GM21390 (cell line): ENCODE results near the gene GRXCR1.
A peak's percentile ranks its signal among the peaks of the same experiment; 100 is the strongest.

Experiments used
- ATAC-seq: cut with Tn5 transposase; IDR thresholded peaks from one replicate; pipeline ENCODE4 v1.9.1; 2021; ENCODE audit not compliant: unreplicated experiment

The GRXCR1 gene

GRCh38 chr4:42892413-42892812 is at the start of gene GRXCR1:
GRXCR1 (plus strand) TSS chr4:42892713; CDS start chr4:42893267, 554 bp downstream.
- no peak for ATAC-seq

- no peak for ATAC-seq
These were observed 48.8 kb upstream of the GRXCR1 start for GRCh38 chr4:42843694-42844093.

- ATAC-seq = no peak
These were observed 48.0 kb upstream of the GRXCR1 start for GRCh38 chr4:42844422-42845070.

- no peak for ATAC-seq
These were observed 46.9 kb upstream of the GRXCR1 start for GRCh38 chr4:42845586-42845985.

DNA sequence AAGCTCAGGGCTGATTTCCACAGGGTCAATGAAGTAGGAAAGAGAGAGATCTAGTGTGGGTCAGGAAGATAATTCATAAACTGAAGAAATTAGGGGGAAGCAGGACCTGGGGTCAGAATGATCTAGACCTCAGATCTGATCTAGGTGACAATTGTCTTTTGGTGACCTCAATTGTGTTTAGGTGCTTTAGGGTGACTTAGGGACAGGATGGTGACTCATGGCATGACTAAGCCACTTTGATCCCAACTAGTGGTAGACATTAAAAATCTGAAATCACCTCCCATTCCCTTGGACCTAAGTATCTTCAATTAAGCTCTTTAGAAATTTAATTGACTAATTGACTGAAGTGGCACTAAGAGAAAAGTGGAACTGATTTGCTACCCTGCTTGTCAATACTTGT is 36.7 kb upstream of the GRXCR1 start:
- ATAC-seq = no peak

GRCh38 chr4:42865572-42866189 is 26.8 kb upstream of the GRXCR1 start:
- peak; percentile 79 for ATAC-seq

DNA sequence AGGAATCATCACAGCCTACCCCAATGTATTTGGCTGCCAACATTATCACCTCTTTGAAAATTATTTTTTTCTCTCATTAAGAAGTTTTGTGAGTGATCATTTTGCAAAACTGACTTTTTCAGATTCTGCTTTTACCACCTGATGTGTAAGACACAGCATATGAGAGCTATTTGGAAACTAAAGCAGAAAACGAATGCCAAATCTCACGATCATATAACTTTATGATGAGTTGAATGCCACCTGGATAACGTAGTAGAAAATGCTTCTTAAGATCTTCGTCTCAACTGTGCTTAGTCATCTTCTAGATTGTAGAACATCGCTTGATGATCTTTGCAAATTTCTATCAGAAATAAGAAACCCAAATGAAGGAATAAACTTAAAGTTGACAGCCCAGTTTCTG is 21.3 kb upstream of the GRXCR1 start:
- no peak for ATAC-seq

DNA sequence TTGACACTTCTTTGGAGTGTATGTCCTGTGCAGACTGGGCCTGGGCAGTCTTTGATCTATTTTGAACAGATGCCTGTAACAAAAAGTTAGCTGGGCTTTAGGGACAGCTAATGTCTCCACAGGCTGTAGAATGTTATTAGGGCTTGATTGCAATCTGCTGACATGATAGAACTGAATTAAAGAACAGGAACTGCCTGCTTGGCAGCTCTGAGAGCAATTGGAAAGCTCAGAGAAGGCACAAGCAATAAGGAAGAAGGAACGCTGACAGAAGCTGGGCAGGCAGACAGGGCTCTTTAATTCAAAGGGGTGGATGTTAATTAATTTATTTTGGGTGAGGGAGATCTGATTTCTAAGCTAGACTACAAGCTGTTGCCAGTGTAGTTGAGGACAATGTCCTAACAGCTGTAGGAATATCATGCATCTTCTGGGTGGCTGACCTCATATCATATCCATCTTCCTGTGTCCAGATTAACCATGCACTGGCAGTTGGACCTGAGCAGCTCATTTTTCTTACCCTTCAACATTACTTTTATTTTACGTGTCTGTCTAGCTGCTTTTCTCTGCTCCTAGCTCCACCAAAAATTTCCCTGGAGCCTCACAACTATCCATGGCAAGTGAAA is 20.7 kb upstream of the GRXCR1 start:
- no peak for ATAC-seq

- ATAC-seq = no peak
These were observed 13.7 kb upstream of the GRXCR1 start for GRCh38 chr4:42878863-42879262.

DNA sequence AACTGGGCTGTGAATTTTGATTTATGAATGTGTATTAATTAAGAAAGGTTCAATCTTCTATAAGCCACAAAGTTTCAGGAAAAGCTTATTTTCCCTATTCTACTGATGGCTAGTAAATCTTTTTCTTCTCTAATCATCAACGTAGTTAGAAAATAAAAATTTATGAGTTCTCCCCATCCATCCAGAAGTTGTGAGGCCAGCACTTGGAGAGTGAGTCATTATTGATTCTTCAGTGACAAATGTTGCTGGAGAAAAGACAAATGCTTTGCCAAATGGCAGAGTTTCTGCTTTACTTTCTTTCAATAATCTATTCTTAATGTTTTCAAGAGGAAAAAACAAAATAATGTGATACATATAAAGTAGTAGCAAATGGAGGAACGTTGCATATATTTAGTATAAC is 11.3 kb upstream of the GRXCR1 start:
- no peak for ATAC-seq

DNA sequence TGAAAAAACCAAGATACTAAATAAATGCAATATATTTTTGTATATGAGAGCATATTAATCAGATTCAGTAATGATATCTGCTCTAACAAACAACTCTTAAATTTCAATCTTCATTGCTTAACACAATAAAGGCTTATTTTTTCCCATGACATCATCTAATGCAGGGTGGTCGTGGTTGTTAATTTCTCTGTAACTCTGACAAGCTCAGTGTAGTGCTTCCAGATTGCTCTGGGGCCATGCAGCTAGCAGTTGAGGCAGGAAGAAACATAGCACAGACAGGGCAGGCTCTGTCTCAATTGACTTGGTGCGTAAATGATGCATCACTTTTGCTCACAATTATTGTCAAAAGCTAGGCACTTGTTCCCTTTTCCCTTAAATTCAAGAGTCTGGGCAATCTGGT is 869 bp upstream of the GRXCR1 start:
- no peak for ATAC-seq

DNA sequence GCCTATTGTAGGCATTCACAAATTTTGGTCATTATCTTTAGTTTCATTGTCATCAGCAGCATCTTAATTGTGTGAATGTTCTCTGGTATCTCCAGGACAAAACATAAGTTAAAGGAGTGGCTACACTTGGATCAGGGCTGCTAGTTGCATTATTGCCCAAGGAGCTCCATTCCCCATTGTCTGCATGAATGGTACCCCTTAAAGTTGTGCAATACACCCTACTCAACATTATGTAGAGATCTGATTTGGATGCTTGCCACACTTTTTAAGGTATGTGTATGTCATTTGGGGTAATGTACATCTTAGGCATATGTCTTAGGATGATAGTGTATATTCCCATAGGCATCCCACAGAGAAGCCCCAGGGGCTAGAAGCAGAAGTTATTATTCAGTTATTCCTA is 2.9 kb downstream of the GRXCR1 start:
- no peak for ATAC-seq

DNA sequence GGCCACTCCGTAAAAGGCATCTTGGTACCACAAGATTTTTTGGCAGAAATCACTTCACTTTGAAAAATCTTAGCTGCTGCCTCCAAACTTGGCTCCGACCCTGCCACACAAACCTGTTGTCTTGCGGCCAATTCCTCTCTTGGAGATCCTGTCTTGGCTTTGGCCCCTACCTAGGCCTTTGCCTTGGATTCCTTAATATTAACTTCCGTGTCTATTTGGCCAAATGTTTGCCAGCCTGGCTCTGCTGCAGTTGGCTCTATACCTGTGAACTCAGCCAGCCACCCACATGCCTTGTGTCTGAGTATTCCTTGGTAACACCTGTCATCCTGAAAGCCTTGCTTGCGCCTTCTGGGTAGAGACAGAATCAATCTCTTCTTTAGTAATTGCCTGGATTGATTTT is 12.5 kb downstream of the GRXCR1 start:
- ATAC-seq = no peak

DNA sequence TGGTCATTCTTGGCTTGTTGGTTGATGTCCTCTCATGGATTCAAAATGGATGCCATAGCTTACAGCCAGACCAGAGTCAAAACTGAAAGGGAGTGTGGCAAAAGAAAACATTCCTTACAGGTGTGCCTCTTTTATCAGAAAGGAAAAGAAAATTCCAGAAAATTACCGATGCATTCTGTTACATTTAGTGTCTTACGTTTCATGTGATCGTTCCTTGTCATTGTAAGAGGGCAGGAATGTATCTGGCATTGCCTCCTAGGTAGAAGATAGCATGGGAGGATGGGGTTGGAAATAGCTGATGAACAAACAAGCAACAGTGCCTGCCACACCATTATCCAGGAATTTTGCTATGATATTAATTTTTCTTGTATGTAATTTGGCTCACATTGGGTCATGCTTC is 13.1 kb downstream of the GRXCR1 start:
- ATAC-seq = no peak

GRCh38 chr4:42906341-42906740 is 13.8 kb downstream of the GRXCR1 start:
- ATAC-seq = no peak

DNA sequence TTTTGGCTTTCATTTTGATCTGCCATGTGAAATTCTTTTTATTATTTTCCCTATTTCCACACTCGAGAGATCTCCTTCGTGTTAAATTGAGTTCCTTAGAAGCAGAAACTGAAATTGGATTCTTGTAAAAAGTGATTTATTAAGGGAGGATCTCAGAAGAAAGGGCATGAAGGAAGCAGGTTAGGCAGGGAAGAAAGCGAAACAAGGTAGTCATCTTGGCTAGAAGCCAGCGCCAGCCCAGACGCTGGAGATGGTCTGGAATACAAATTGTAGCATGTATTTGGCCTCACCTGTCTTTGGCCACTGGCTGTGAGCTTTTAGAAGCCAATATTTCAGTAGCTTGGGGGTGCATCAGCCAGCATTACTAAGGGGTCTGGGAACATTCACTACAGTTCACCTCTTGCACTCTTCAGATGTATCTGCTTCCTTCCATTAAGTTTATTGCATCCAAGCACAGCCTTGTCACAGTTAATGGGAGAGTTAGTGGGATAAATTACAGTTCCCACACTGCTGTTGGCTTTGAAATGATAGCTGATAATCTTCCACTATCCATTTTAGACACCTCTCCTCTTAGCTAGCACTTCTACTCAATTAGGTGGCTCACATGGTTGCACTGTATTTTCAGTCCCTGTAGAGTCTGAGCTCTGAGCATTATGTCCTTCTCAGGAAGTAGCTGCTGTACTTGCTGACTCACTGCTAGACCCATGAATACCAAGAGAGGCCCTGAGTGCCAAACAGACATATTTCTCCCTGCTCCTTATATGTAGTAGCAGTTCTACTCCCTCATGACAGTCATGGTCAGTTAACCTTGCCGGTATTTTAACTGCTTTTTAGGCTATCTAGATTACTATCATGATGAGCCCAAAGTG is 14.6 kb downstream of the GRXCR1 start:
- ATAC-seq = no peak

- ATAC-seq = no peak
These were observed 17.9 kb downstream of the GRXCR1 start for GRCh38 chr4:42910459-42910858.

- no peak for ATAC-seq
These were observed 22.4 kb downstream of the GRXCR1 start for GRCh38 chr4:42914937-42915336.

- no peak for ATAC-seq
These were observed 23.0 kb downstream of the GRXCR1 start for GRCh38 chr4:42915484-42915883.

DNA sequence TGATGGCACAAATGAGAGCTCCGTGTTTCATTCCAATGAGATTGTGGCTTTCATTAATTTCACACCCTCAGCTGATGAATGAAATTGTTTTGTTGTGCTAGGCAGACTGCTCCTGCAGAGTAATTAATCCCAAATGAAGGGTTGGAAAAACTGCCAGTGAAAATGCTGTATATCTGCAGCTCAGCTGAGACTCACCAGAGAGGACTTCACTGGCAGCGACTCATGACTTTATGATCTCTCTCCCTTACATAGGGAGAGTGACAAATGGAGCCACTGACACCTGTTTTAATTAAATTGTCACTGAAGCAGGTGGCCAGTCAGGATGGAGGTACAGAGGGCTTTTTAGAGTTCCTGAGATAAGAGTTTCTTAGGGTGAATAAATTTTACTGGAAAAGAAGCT is 24.8 kb downstream of the GRXCR1 start:
- no peak for ATAC-seq

DNA sequence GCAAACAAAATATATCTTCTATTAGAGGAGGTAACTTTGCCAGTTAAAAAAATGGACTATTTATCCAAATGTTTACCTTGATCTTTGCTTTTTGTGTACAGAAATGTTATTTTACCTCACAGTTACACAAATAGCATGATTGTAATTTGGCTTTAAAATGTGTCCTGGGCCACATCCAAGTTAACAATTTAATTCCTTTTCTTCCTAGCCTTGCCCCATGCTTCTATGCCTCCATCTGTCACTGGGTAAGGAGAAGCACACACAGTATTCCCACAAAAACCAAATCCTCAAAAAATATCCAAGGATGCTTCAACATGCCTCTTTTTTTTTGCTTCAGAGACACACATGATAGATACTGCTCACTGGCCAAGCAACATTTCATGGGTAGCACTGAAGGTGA is 30.9 kb downstream of the GRXCR1 start:
- ATAC-seq = no peak

DNA sequence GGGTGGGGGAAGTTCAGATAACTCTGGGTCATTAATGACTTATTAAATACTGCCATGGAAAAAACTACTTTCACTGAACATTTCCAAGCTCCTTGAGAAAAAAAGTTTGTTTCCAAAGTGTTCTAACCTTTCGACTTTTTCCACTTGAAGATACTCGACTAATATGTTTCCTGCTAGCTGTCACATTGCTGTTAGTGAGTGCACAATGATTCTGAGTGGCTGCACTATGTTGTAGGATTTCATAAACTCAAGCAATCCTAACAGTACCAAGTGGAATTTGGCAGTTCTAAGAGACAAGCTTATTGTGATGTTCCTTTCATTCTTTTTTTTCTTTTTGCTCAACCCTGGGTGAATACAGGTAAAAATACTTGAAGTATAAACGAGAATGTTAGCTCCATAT is 33.4 kb downstream of the GRXCR1 start:
- ATAC-seq = no peak
